ENCODE measurements around the gene FUT3. TPM values are rescaled to one million over a fixed set of nuclear protein-coding genes. Genes with fewer than 3 reads are reported as not detected.

Gene FUT3
- total and polyA plus RNA-seq, 9 of the 15 experiments (the other 6 are each of a cell fraction or from before 2014, with no cell fraction given), result 0.09 TPM; not detected in 8

GRCh38 chr19:5799247-5800241, 51.7 kb downstream of the FUT3 start (continued):
- TF ChIP-seq THRB (CRISPR knock-in tag; conservative IDR thresholded peaks at IDR 0.05), result 0 out of 2 replicates have a peak, but pooled peaks have one; percentile 63
- TF ChIP-seq ZBTB40 (IDR thresholded peaks at IDR 0.05), result no peak
- no peak for TF ChIP-seq ZBTB40 (CRISPR knock-in tag; IDR thresholded peaks at IDR 0.05)
- peak; percentile 86 to 93 for TF ChIP-seq MAZ (CRISPR knock-in tag; conservative IDR thresholded peaks at IDR 0.05 in 1 of 2, IDR thresholded peaks at IDR 0.05 in 1 of 2)
- TF ChIP-seq ZHX1 (conservative IDR thresholded peaks at IDR 0.05; ENCODE audit: low read length), result no peak
- TF ChIP-seq HIVEP1 (CRISPR knock-in tag; IDR thresholded peaks at IDR 0.05), result peak; percentile 61; the same call in 1 of the 2 replicates
- TF ChIP-seq SOX6 (IDR thresholded peaks at IDR 0.05), result peak; percentile 90
- peak; percentile 99 for TF ChIP-seq KDM1A (IDR thresholded peaks at IDR 0.05)
- TF ChIP-seq BACH1 (tag; IDR thresholded peaks at IDR 0.05), result peak; percentile 53; the same call in 1 of the 2 replicates
- peak; percentile 96 for TF ChIP-seq MTA2 (IDR thresholded peaks at IDR 0.05; ENCODE audit: low read depth)
- peak; percentile 98 for TF ChIP-seq TAL1 (IDR thresholded peaks at IDR 0.05)
- TF ChIP-seq KLF13 (tag; IDR thresholded peaks at IDR 0.05; ENCODE audit: borderline replicate concordance, low read depth), result no peak
- TF ChIP-seq RBFOX2 (IDR thresholded peaks at IDR 0.05; ENCODE audit: low read depth, low read length), result peak; percentile 59

Measured in K562 (cell line).